GM19025 (cell line): ENCODE measurements around the gene DOK7.
A peak's percentile ranks its signal among the peaks of the same experiment; 100 is the strongest.
"Not testable (repeated sequence)": the region's sequence is repeated elsewhere in the genome, so short reads cannot be mapped to it uniquely, and the experiment has no call there.

Experiments used
- ATAC-seq: cut with Tn5 transposase; IDR thresholded peaks from one replicate; pipeline ENCODE4 v1.9.1; 2021; ENCODE audit warnings: mild to moderate bottlenecking, low read depth, moderate library complexity; ENCODE audit not compliant: unreplicated experiment

The DOK7 gene

GRCh38 chr4:3527914-3528876 is 65.1 kb downstream of the DOK7 start:
- no peak for ATAC-seq

- ATAC-seq: no peak
Observed at GRCh38 chr4:3529363-3529762, 66.3 kb downstream of the DOK7 start.

DNA sequence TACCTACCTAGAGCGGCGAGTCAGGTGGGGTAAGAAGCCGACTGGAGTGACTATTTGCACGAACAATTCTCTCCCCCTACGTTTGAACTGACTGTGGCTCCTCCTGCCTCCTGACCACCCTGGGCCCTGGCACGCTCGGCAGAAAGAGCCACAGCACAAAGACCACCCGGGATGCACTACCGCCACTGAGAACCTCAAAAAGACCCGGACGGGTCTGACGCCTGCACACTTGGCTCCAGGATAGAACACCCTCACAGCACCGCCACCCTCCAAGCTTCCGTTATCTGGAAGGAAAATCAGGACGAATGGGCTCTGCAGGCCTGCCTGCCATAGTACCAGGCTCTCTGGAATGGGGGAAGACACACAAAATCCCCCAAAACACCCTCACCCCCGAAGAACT is 66.9 kb downstream of the DOK7 start:
- ATAC-seq: no peak

GRCh38 chr4:3530663-3531254 is 67.7 kb downstream of the DOK7 start:
- no peak for ATAC-seq

DNA sequence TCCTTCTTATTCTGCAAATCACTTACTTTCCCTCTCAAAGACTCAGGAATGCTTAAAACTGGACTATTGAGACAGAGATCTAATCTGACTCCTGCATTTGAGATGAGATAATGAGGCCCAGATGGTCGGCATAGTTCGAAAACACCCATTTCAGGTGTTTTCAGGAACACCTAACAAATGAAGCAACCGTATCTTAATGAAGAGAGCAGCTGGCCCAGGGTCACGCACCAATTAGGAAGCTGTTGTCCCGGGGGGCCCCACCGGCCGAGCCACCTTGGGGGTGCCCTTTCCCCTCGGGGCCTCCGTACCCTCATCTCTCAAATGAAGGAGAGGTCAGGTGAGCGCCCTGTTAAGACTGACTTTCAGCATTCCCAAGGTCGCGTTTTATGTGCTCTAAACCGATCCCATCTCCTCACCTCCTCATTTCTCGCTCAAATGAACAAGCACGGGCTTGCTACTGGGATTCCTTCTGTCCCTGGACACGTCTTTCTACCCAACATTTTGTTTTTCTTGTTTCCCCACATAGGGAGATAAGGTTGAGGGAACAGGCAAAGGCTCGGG is 68.3 kb downstream of the DOK7 start:
- ATAC-seq: no peak

- ATAC-seq: peak; percentile 85
Observed at GRCh38 chr4:3531879-3532750, 69.0 kb downstream of the DOK7 start, which contains the start of gene LRPAP1. TSS of gene LRPAP1 (minus strand) at chr4:3532422. CDS start at chr4:3532412, 10 bp downstream.

- ATAC-seq: peak; percentile 19
Observed at GRCh38 chr4:3532751-3533422, 69.8 kb downstream of the DOK7 start.

DNA sequence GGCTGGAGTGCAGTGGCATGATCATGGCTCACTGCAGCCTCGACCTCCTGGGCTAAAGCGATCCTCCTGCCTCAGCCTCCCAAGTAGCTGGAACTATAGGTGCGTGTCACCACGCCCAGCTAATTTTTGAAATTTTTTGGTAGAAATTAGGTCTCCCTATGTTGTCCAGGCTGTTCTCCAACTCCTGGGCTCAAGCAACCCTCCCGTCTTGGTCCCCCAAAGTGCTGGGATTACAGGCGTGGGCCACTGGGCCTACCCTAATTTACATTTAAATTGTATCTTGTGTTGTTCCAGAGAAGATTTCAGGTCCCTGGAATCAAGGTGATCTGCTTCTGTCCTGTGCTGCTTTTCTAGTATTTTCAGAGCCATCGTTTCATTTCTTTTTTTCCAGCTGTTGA is 70.3 kb downstream of the DOK7 start:
- no peak for ATAC-seq

- not testable (repeated sequence) for ATAC-seq
Observed at GRCh38 chr4:3535812-3536211, 72.7 kb downstream of the DOK7 start.

GRCh38 chr4:3538906-3539305 is 75.8 kb downstream of the DOK7 start:
- ATAC-seq: not testable (repeated sequence)

- not testable (repeated sequence) for ATAC-seq
Observed at GRCh38 chr4:3543415-3543814, 80.3 kb downstream of the DOK7 start.
